HG02981 (cell line): ENCODE measurements around the gene SLC13A3.

Source experiments
- ATAC-seq: cut with Tn5 transposase; IDR thresholded peaks from one replicate; pipeline ENCODE4 v1.9.1; 2021; ENCODE audit warnings: mild to moderate bottlenecking, moderate library complexity; ENCODE audit not compliant: unreplicated experiment

The SLC13A3 gene

DNA sequence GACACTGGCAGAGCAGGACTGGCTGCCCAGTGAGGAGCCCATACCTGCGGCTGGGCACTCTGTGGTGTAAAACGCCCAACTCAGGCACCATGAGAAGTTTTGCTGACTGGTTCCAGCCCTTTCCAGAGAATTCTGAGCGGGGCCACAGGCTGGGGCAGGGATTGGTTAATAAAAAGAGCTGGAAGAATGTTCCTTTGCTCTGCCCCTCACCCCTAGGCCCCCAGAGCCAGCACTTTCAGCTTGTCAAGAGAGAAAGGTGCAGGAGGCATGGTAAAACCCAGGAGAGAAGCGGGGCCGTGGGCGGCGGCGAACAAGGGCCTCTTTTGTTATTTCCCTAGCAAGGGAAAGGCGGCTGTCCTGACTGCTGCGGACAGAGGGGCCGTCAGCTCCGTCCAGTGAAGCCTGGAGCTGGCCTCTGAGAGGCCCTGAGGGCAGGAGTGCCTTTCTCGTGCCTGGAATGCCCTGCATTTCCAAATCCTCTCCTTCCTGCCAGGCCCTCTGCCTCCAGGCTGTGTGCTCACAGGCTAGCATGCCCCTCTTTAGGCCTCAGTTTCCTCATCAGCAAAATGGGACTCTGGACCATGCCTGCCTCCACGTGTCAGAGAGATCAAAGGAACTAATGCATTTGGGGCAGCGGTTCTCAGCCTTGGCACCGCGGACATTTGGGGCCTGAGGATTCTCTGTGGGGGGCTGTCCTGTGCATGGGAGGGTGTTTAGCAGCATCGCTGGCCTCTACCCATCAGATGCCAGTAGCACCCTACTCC lies 12.9 kb downstream of the SLC13A3 start:
- no peak for ATAC-seq

DNA sequence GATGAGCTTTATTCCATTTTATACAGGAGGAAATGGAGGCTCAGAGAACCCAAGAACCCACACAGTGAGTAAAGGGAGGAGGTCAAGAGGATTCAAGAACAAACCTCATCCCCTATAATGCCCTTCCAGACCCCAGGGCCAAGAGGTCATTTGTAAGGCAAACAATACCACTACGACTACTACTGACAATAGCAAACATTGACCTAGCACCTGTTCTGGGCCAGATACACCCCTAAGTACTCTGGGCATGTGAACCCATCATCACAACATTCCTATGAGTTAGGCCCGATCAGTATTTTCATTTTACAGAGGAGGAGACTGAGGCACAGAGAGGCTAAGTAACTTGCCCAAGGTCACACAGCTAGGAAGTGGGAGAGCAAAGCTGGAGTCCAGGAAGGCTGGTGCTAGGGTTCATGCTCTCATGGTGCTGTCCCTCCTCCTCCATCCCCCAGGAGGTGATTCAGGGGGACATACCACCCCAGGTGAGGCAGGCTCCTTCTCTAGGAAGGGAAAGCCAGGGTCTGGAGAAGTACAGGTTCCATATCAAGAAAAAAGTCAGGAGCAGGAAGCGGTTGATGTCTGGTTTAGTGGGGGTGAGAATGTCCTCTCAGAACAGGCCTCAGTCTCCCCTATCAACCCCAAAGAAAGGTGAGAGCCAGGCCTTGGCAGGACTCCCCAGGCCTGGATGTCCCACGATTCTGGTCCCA lies 13.7 kb downstream of the SLC13A3 start:
- no peak for ATAC-seq

DNA sequence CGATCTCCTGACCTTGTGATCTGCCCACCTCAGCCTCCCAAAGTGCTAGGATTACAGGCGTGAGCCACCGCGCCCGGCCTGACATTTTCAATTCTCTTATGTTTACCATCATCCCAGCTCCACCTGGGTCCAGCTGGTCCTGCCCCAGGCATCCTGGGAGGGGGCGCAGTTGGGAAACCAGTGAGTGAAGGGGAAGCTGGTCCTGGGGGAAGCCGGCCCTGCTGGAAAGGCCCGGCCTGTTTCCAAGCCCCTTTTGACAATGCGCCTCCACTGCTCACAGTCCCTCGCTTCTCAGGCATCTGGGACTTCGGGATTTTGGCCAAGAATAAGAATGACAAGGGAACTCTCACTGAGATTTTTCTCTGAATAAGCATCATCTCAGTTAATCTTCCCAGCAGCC lies 14.2 kb downstream of the SLC13A3 start:
- no peak for ATAC-seq

DNA sequence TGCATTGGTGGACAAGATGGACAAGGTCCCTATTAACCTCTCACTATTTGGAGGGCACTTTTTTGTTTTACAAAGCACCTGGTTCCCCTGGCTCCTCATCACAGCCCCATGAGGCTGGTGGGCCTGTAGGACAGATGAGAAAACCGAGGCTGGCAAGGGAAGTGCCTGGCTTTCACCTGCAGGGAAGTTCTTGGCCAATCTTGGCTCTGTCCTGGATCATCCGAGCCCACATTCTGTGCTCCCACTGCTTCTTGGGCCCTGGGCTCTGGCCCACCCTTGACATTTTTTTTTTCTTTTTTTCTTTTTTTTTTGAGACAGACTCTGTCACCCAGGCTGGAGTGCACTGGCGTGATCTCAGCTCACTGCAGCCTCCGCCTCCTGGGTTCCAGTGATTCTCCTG lies 14.7 kb downstream of the SLC13A3 start:
- no peak for ATAC-seq

GRCh38 chr20:46635514-46636136 lies 15.6 kb downstream of the SLC13A3 start:
- ATAC-seq: no peak

GRCh38 chr20:46634528-46634927 lies 16.7 kb downstream of the SLC13A3 start:
- no peak for ATAC-seq

GRCh38 chr20:46631874-46632446 lies 19.3 kb downstream of the SLC13A3 start:
- ATAC-seq: no peak

- ATAC-seq: no peak
Measured at GRCh38 chr20:46631212-46631869, 19.9 kb downstream of the SLC13A3 start.

DNA sequence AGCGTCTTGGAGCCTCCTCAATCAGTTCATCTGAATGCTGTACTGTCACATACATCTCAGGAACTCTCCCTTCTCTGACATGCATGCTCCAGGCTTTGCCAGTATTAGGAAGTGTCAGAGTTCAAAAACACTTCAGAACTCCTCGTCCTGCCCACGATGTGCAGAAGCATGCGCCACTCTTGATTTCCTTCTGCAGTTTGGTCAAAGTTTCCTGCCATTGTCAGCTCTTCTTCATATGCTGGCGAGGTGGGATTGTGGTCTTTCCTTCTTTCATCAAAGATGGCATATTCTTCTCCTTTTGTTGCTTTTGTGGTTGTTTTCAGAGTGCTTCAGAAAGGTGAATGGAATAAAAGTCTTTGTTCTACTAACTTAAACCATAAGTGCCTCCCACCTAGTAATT lies 21.0 kb downstream of the SLC13A3 start:
- no peak for ATAC-seq

DNA sequence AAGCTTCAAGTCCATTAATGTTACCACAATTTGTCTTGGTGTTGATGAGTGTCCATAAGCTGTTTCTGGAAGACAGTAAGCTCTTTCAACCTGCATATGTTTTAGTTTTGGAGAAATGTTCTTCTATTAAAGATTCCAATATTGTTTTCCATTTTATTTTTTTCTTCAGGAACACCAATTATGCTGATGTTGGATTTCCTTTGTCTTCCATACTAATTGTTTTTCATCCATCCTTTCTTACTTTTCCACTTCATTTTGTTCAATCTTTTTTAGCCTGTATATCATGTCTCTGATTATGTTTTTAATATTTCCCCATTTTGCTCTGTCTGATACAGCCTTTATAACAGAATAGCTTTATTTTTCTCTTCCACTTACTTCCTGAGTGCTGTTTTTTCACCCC lies 21.9 kb downstream of the SLC13A3 start:
- no peak for ATAC-seq

DNA sequence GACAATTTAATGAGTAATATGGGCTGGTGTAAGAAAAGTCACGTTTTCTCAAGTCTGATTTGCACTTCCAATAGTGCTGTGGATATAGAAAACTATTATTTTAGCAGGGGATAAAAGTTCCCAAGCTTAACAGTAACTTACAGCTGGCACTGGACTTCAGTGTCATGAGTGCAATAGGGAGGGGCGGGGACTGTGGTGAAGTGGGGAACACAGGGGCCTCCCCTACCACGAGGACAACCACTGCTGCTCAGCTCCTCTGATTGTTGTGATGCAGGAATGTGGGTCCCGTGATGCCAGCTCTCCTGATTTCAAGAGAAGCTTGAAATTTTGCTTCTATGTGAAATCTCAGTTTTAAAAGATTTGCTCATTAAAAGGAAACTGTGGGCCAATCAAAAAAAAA lies 24.0 kb downstream of the SLC13A3 start:
- ATAC-seq: no peak

- no peak for ATAC-seq
Measured at GRCh38 chr20:46626758-46627157, 24.5 kb downstream of the SLC13A3 start.

- no peak for ATAC-seq
Measured at GRCh38 chr20:46625875-46626373, 25.3 kb downstream of the SLC13A3 start.

DNA sequence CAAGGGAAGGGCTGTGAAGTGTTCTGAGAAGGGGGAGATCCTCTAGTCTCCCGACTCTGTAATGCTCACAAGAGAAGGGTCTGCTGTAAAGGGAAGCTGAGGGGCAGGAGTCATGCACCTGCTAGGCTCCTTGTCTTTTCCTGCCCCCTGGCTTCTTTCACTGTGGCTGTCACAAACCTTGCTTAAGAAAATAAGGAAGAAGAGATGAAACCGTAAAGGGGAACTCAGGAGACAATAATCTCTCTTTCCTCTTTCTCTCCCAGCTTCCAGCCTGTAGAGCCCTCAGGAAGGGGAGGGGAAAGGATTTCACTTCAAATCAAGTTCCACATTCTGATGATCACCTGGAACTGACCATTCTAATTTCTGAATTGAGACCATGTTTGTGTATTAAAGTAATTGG lies 26.3 kb downstream of the SLC13A3 start:
- ATAC-seq: no peak

DNA sequence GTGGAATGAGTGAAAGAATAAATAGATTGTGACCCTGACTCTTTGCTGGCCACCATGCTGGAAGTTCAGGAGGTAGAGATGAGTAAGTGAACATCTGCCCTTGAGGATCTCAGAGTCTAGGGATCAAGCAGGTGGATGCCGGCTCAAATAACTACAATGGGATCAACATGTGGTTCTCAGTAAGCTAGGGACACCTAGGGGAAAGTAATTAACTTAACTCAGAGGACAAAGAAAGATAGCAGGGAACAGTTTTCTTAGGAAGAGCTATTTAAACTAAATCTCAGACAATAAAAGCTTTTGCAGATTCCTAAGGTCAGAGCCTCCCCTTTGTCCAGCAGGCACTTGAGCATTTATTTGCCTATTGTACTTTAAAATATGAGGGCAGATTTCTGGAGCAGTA lies 29.1 kb downstream of the SLC13A3 start:
- no peak for ATAC-seq

DNA sequence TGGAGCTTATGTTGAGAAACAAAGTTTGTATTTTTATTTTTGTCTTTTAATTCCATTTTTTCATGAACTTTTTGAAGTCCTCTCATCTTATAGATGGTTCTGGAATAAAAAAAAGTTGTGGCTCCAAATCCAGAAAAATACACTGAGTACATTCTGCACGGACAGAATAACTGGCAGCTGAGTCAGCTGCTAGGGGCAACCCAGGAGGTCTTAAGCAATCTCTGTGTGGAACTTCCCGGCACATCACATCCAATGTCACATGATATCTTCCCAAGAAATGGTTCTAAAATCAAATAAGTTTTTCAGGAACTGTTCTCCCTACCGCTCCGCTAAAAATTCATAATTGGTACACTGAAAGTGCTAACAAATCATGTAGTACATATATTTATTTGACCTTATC lies 29.8 kb downstream of the SLC13A3 start:
- no peak for ATAC-seq

GRCh38 chr20:46619445-46619844 lies 31.8 kb downstream of the SLC13A3 start:
- no peak for ATAC-seq

- no peak for ATAC-seq
Measured at GRCh38 chr20:46618316-46619100, 32.8 kb downstream of the SLC13A3 start.

DNA sequence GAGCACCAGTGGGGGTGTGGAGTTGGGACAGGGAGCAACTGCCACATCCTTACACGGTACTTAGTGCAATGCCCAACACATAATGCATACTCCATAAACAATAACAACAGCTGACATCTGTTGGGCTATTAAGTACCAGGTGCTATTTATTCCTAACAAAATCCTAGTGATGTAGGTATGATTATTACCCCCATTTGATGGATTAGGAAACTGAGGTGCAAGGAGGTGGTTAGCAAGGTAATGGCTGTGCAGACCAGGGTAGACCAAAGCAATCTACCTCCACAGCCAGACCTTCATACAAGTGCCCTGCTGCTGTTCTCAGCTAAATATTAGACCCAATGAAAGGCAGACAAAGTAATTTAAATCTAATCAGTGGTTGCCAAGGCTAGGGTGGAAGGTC lies 36.8 kb downstream of the SLC13A3 start:
- ATAC-seq: no peak

- ATAC-seq: no peak
Measured at GRCh38 chr20:46610145-46610544, 41.1 kb downstream of the SLC13A3 start.
